GM18517 (cell line): ENCODE results near the gene GFY.

Experiments used
- ATAC-seq: cut with Tn5 transposase; IDR thresholded peaks from one replicate; pipeline ENCODE4 v1.9.1; 2021; ENCODE audit warnings: mild to moderate bottlenecking, moderate library complexity; ENCODE audit not compliant: unreplicated experiment

The GFY gene

GRCh38 chr19:49428547-49429451 is 3.6 kb downstream of the GFY start:
- no peak for ATAC-seq

GRCh38 chr19:49430172-49430677 is 5.0 kb downstream of the GFY start:
- no peak for ATAC-seq

- ATAC-seq: no peak
Measured at GRCh38 chr19:49430678-49431329, 5.6 kb downstream of the GFY start.

- no peak for ATAC-seq
Measured at GRCh38 chr19:49431330-49431749, 6.2 kb downstream of the GFY start.

GRCh38 chr19:49432141-49433073 is 7.2 kb downstream of the GFY start:
- ATAC-seq: no peak

GRCh38 chr19:49433240-49433901 is 8.2 kb downstream of the GFY start:
- no peak for ATAC-seq

GRCh38 chr19:49434907-49435583 is 9.9 kb downstream of the GFY start:
- ATAC-seq: no peak

- ATAC-seq: no peak
Measured at GRCh38 chr19:49435670-49436069, 10.5 kb downstream of the GFY start.

- ATAC-seq: no peak
Measured at GRCh38 chr19:49436381-49437017, 11.3 kb downstream of the GFY start.

- no peak for ATAC-seq
Measured at GRCh38 chr19:49437231-49437630, 12.0 kb downstream of the GFY start.

GRCh38 chr19:49438261-49438660 is 13.1 kb downstream of the GFY start:
- ATAC-seq: no peak

- no peak for ATAC-seq
Measured at GRCh38 chr19:49439836-49440235, 14.6 kb downstream of the GFY start.

GRCh38 chr19:49440439-49441209 is 15.4 kb downstream of the GFY start:
- no peak for ATAC-seq

GRCh38 chr19:49441210-49441959 is 16.2 kb downstream of the GFY start, which contains the start of gene SLC17A7:
Gene SLC17A7 (minus strand): TSS chr19:49441527. CDS start chr19:49441379, 148 bp downstream.
- no peak for ATAC-seq

- no peak for ATAC-seq
Measured at GRCh38 chr19:49441960-49442350, 16.8 kb downstream of the GFY start.

GRCh38 chr19:49442354-49442753 is 17.2 kb downstream of the GFY start:
- no peak for ATAC-seq

GRCh38 chr19:49442771-49443365 is 17.7 kb downstream of the GFY start:
- ATAC-seq: no peak
